HG03064 (cell line): ENCODE results near the gene SAE1.
A peak's percentile ranks its signal among the peaks of the same experiment; 100 is the strongest.

Experiments used
- ATAC-seq: cut with Tn5 transposase; IDR thresholded peaks from one replicate; pipeline ENCODE4 v1.9.1; 2021; ENCODE audit warnings: low read depth; ENCODE audit not compliant: unreplicated experiment

SAE1 gene

GRCh38 chr19:47203254-47203653, 72.6 kb downstream of the SAE1 start:
- ATAC-seq, result no peak

GRCh38 chr19:47209319-47210179, 78.9 kb downstream of the SAE1 start:
- no peak for ATAC-seq

- no peak for ATAC-seq
These were observed 79.5 kb downstream of the SAE1 start for GRCh38 chr19:47210180-47210490.

GRCh38 chr19:47210689-47211316, 80.2 kb downstream of the SAE1 start:
- no peak for ATAC-seq

- ATAC-seq, result no peak
These were observed 84.9 kb downstream of the SAE1 start for GRCh38 chr19:47215581-47215980.

- ATAC-seq, result no peak
These were observed 90.6 kb downstream of the SAE1 start for GRCh38 chr19:47221080-47221841.

- no peak for ATAC-seq
These were observed 91.3 kb downstream of the SAE1 start for GRCh38 chr19:47221890-47222289.

- ATAC-seq, result peak; percentile 35
These were observed 95.3 kb downstream of the SAE1 start for GRCh38 chr19:47225746-47226425.

GRCh38 chr19:47226426-47227351, 96.1 kb downstream of the SAE1 start:
- peak; percentile 30 for ATAC-seq

- no peak for ATAC-seq
These were observed 96.9 kb downstream of the SAE1 start for GRCh38 chr19:47227352-47228167.

GRCh38 chr19:47228168-47228936, 97.7 kb downstream of the SAE1 start:
- ATAC-seq, result no peak

GRCh38 chr19:47228937-47229675, 98.5 kb downstream of the SAE1 start:
- no peak for ATAC-seq

GRCh38 chr19:47229676-47230053, 99.0 kb downstream of the SAE1 start:
- no peak for ATAC-seq

- no peak for ATAC-seq
These were observed 99.7 kb downstream of the SAE1 start for GRCh38 chr19:47230054-47230920.

- ATAC-seq, result no peak
These were observed 100.2 kb downstream of the SAE1 start, which contains the start of gene BBC3 for GRCh38 chr19:47230921-47231214. TSS of gene BBC3 (minus strand) at chr19:47231199. CDS start at chr19:47228431, 2,768 bp downstream.

- ATAC-seq, result no peak
These were observed 100.8 kb downstream of the SAE1 start for GRCh38 chr19:47231215-47232054.
